Stromal cell of bone marrow (primary cell): Measurements from ENCODE around the gene FLAD1.

Experiments
- DNase-seq: peaks from one replicate; pipeline ENCODE4 v3.0.0-alpha.2; 2012; ENCODE audit warnings: low read depth

The FLAD1 gene

GRCh38 chr1:154982897-154983648, at the start of gene FLAD1:
Gene FLAD1, plus strand, starts transcription at chr1:154983344. Its CDS starts 351 bp downstream, at chr1:154983695.
- peak; percentile 100 for DNase-seq

GRCh38 chr1:154934358-154934948, 48.7 kb upstream of the FLAD1 start:
- no peak for DNase-seq

DNA sequence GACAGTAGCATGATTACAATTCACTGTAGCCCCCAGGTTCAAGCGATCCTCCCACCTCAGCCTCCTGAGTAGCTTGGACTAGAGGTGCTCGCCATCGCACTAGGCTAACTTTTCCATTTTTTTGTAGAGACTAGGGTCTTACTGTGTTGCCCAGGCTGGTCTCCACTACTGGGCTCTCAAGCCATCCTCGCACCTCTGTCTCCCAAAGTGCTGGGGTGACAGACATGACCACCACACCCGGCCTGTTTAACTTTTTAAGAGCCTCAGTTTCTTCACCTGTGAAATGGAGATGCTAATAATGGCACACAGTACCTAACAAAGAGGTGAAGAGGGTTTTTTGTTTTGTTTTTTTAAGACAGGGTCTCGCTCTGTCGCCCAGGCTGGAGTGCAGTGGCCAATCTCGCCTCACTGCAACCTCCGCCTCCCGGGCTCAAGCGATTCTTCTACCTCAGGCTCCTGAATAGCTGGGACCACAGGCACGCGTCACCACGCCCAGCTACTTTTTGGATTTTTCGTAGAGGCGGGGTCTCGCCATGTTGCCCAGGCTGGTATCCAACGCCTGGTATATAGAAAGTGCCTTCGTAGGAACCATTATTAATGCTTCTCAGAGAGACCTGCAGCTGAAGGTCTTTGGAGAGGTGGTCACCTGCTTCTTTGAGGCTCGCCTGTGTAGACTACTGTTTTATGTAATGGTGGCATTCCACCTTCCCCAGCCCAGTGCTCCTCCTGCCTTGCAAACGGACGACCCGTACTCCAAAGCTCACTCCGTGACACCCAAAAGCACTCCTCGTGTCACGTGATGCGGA, 47.2 kb upstream of the FLAD1 start:
- DNase-seq: no peak

- DNase-seq: peak; percentile 94
These were observed 46.5 kb upstream of the FLAD1 start, which contains the start of gene PMVK for GRCh38 chr1:154936555-154937084. Gene PMVK, minus strand, starts transcription at chr1:154936719. Its CDS starts 34 bp downstream, at chr1:154936685.

DNA sequence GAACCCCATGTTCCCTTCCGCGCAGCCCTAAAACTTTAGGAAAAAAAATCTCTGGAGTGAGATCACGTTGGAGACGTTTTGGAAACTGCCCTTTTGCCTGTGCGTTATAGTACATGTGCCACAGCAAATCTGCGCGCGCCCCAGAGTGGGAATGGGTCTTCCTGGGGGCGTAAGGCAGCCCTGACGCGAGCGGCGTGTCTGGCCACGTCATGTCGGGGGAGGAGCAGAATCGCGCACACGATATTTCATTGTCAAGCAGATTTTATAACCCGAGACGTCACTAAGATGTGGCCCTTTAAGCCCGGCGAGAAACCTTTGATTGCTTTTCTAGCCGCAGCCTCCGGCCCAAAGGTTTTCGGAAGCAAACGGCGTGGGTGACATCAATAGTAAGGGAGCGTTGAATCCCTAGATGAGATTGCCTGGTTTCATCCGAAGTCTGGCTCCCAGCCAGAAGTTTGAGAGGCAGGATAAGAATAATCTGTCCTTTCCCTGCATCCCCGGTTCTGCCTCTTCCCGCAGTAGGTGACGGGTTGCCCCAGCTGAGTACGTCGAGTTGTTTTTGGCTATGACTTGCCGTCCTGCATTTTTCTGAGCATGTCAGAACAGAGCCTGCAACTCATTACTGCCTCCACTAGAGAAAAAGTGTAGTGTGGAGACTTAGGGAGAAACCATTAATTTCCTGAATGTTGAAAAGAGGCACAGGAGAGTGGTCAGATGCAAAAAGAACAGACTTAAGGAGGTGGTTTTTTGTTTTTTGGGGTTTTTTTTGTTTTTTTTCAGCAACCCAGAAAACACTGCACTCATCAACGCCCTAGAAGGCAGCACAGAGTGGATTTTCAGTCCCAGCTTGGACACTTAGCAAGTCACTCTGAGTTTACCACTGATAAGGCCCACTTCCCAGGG, 45.8 kb upstream of the FLAD1 start:
- peak; percentile 90 for DNase-seq

- DNase-seq: no peak
These were observed 45.2 kb upstream of the FLAD1 start for GRCh38 chr1:154937988-154938386.

DNA sequence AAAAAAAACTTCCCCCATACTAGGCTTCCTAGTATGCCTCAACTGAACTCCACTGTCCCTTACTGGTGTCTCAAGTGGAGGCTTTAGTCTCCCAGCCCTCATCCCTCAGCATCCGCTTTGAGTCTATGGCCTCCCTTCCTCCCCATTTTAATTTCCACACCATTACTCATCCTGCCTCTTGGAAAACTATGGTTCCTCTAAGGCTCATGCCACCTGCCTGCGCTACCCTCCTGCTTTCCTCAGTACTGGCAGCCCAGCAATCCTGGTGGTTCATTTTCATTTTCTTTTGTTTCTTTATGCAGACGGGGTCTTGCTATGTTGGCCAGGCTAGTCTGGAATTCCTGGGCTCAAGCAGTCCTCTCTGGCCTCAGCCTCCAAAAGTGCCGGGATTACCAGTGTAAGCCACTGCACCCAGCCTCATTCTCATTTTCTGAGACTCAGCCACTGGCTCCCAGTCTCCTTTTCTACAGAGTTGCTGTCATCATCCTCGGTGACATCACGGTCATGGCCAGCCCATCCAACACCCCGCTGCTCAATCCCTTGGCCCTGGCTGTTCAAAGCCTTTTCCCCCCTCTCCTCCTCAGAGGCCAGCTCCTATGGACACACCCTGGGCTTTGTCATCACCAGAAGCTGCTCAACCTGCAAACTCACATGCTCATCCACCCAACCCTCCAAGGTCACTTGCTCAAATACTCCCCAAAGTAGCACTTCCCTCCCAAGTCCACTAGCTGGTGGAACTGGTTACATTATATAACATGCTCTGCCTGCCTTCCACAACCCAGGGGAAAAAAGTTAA, 44.3 kb upstream of the FLAD1 start:
- no peak for DNase-seq

DNA sequence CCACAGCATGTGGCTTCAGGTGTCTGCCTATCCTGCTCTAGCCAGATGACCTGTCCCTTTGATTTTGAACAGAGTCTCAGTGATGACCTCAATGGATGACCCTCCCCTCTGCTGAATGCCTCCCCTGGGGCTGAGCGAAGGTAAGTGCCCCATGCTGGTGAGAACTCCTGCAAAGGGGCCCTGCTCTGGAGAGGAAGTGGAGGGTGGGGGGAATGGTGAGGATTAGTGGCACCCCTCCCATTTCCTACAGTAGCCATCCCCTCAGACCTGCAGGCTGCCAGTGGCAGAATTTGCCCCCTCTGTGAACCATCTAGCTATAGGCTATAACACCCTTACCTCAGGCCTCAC, 43.0 kb upstream of the FLAD1 start:
- no peak for DNase-seq

- no peak for DNase-seq
These were observed 42.4 kb upstream of the FLAD1 start for GRCh38 chr1:154940651-154941194.

- no peak for DNase-seq
These were observed 41.7 kb upstream of the FLAD1 start for GRCh38 chr1:154941333-154942013.

- no peak for DNase-seq
These were observed 39.3 kb upstream of the FLAD1 start for GRCh38 chr1:154943649-154944400.

GRCh38 chr1:154944401-154945159, 38.6 kb upstream of the FLAD1 start:
- no peak for DNase-seq

GRCh38 chr1:154945160-154945961, 37.8 kb upstream of the FLAD1 start:
- DNase-seq: no peak

GRCh38 chr1:154945962-154946850, 36.9 kb upstream of the FLAD1 start:
- no peak for DNase-seq

DNA sequence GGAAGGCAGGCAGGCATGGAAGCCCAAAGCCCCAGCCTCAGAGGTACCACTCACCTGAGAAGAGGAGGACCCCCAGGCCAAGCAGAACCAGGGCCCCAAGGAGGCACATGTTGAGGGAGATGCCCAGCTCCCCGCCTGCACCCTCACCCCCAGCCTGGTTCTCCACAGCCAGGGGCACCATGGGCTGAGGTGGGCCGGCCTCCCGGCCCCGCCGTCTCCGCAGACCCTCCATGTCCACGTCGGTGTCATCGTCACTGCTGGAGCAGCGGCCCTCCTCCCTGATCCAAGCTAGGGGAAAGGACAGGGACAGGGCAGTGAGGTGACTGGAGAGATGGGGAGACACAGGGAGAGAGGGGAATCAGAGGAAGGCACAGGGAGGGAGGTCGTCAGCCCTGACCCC, 35.1 kb upstream of the FLAD1 start:
- no peak for DNase-seq

DNA sequence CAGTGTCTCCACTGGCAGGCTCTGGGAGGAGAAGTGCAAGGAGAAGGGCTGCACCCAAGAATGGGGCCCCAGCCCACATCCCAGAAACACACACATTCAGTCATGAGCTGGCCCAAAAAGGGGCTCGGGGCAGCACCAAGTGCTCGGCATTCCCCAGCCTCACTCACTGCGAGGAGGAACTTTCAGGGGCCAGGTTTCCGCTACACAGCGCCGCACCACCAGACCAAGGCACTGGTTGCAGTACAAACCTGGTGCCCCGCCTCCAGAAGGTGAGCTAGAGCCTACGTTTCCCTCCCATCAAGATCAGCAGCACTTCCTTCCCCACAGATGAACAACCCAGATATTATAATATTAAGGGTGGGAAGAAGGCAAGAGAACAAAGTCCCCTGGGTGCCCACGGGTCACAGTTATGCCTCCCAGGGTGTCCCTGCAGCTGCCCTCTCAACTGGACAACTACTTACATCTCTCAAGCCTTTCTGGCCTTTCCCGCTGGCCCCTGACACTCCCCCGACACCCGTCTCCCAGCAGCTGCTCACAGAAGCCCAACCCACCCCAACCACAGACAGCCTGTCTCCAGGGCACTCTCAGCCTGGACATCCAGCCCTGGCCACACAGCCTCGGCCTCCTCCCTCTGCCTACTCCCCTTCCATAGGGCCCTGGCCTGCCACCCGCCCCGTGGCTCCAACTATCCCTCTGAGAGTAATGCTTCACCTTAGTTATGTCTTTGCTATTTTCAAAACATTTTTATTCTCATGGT, 31.1 kb upstream of the FLAD1 start:
- DNase-seq: no peak
